CD4-positive, alpha-beta T cell treated with Interleukin-1 beta for 1 hour (primary cell): ENCODE data around the gene TSC22D2.

Experiments
- DNase-seq, 2 donors: peaks; one replicate each; pipeline ENCODE4 v3.0.0-alpha.2; 2020 to 2022

TSC22D2 gene

DNA sequence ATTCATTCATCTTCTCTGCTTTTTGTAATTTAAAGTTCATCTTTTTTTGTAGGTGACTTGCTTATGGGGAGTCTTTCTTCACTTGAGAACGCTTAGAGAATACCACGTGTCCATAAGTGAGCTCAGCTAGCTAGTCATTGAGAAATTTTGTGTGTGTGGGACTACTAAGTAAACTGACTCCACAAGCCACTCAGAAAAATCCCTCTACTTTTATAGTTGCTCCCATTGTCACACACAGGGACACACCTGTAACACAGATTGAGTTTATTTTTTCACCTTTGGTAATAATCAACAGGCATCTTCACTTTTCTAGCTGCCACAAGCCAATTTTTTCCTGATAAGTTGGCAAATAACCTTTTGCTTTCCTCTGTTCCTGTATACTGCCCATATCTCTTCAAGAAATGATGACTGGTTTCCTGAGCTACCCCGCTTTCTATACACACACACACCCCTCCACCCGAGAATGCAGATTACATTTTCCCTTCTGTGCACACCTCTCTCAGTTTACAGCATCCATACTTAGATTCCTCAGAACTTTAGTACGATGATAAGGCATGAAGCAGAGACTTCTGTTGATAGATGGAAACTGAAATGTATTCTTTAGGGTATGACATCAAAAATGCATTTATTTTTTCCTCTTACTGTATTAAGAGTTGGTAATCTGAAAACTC is 4.6 kb downstream of the TSC22D2 start:
- DNase-seq: no peak

GRCh38 chr3:150414258-150414657 is 6.2 kb downstream of the TSC22D2 start:
- DNase-seq: no peak

GRCh38 chr3:150414959-150415358 is 6.9 kb downstream of the TSC22D2 start:
- DNase-seq: no peak

DNA sequence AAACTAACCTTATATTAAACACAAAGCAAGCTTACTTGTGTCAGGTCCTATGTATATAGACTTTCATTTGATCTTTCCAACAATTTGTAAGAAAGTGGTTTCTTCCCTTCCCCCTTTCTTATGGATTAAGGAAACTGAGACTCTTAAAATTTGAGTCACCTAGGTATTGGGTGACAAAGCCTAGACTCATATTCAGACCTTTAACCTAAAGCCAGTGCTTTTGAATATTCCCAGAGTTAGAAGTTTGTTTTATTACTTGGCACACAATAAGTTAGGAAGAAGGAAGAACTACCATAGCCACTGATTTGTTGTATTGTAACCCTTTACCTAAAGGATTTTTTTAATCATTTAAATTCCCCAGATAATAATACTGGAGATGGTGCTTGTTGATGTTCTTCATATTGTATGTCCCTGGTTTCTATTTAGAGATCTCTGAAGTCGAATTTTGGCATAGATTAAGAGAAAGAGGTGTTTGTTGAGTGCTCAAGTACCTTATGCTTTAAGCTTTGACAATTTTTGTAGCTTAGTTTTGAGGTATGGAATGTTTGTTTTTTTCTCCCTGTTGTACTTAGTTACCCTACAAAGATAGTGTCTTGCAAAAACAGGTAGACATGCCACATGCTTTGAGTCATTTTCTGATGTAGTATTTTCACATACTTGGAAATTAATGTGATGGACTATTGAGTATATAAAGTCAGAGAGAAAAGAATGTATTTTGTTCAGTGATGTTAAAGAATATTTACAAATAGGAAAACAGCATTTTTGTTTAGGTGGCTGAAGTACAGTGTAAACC is 11.2 kb downstream of the TSC22D2 start:
- no peak for DNase-seq

- no peak for DNase-seq
These were observed 11.9 kb downstream of the TSC22D2 start for GRCh38 chr3:150419959-150420358.

GRCh38 chr3:150421256-150421655 is 13.2 kb downstream of the TSC22D2 start:
- no peak for DNase-seq

DNA sequence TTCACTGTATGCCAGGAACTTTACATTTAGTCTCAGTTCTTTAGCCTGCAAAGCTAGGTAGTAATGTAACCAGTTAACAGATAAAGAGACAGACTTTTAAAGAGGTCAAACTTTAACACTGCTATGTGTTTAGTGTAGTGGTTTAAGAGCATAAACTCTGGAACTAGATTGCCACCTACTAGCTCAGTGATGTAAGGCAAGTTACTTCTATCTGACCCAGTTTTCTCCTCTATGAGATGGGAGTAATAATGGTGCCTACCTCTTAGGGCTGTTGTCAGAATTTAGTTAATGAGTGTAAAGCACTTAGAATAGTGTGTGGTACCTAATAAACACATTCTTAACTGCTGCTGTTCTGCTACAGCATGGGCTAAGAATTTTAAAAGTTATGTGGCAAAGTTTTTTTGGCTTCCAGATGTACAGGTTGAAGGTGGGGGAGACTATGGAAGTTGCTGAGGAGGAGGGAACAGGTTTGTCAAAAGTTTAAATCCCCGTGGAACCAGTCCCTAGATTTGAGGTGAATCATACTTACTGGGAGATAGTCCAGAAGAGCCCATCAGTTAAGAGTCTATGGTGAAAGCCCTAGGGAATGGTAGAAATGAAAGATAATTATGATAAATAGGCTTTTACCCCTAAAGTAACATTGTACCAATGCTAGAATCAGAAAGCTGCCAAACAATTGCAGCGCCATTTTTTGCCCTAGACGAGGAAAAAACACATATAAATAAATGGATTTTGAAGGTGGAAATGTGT is 13.9 kb downstream of the TSC22D2 start:
- no peak for DNase-seq

DNA sequence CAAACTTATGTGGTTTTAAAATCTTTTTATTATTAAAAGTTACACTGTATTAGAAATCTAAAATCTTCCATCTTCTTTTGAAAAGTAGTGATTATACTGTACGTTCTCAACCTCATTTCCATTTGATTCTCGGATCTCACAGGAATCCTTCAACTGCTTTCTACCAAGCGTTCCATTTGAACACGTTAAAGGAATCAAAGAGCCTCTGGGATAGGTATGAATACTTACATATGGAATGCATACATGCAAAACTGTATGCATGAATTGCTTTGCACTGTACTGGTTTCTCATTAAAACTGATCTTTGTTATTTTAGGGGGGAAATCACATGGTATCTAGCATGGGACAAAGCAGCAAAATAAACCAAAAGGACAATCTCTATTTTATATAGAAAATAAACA is 14.8 kb downstream of the TSC22D2 start:
- DNase-seq: no peak

DNA sequence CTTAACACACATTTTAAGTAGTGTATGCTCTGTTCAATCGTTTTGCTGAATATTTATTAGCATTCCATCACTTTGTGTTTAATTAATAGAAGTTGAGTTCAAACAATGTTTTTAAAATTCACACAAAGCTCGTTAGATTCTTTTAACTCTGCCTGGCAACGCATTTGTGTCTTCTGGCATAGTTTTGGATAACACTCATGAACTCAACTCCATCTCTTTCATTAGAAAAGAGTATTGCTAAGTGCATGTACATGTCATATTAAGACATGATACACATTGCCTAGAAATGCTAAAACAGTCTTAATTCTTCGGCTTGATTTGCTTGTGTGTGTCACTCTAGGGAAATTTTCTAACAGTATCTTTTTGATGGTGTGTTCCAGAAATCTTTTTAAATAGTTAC is 15.7 kb downstream of the TSC22D2 start:
- DNase-seq: no peak

GRCh38 chr3:150426292-150426691 is 18.2 kb downstream of the TSC22D2 start:
- DNase-seq: no peak

- no peak for DNase-seq
These were observed 20.5 kb downstream of the TSC22D2 start for GRCh38 chr3:150428562-150428961.

- no peak for DNase-seq
These were observed 21.9 kb downstream of the TSC22D2 start for GRCh38 chr3:150429767-150430671.

GRCh38 chr3:150433347-150433746 is 25.2 kb downstream of the TSC22D2 start:
- no peak for DNase-seq

DNA sequence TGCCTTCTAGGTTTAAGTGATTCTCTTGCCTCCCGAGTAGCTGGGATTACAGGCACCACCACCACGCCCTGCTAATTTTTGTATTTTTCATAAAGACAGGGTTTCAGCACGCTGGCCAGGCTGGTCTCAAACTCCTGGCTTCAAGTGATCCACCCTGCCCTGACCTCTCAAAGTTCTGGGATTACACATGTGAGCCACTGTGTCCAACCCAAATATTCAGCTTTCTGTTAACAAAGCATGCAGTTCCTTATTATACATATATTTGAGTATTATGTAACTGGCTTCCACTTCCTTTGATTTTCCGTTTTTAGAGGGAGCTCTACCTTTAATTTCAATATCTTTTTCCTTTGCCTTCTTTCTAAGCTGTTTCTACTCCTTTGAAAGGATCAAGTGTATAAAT is 26.1 kb downstream of the TSC22D2 start:
- no peak for DNase-seq

DNA sequence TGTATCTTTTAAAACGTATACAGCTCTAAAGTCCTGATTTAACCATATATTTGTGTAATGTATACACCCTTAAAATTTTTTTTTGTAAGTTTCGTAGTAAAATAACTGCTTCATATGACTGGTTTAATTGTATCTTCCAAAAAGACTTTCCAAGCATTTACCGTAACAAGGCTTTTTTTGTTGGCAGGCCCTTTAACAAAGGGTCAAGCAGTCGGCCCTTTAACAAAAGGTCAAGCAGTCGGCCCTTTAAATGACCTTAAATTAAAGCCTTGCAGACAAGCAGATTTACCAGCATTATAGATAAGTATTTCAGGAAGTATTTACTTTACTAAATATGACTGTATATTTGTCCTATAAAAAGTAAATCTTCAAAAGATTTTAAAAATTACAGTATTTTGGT is 28.1 kb downstream of the TSC22D2 start:
- no peak for DNase-seq

GRCh38 chr3:150439657-150440056 is 31.6 kb downstream of the TSC22D2 start:
- no peak for DNase-seq

DNA sequence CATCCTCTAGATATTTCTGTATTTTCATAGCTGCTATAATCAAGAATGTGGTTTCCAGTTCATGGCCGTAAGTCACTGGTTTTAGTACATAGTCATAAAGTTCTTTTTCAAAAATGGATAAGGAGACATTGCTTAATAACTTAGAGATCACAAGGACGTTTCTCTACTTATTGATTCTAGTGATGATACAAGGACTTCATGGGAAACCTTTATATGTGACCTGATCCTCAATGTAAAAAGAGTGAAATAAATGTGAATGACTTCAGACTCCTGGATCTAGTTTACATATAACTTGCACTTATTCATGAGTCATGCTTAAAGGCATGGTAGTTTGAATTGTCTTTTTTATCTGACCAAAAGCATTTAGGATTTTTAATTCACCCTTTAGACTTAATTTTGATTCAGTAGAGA is 35.2 kb downstream of the TSC22D2 start:
- no peak for DNase-seq

GRCh38 chr3:150444371-150444770 is 36.3 kb downstream of the TSC22D2 start:
- DNase-seq: no peak

GRCh38 chr3:150446470-150446977 is 38.4 kb downstream of the TSC22D2 start:
- DNase-seq: no peak

- DNase-seq: no peak
These were observed 39.0 kb downstream of the TSC22D2 start for GRCh38 chr3:150447084-150447483.

- no peak for DNase-seq
These were observed 39.8 kb downstream of the TSC22D2 start for GRCh38 chr3:150447631-150448465.
